HCT116 (cell line): ENCODE results near the gene PMEPA1. TPM values are rescaled to one million over a fixed set of nuclear protein-coding genes. Genes with fewer than 3 reads are reported as not detected.

ENCODE experiments used
- ATAC-seq: fragments of 200-7000 bp; cut with Tn5 transposase; 2 replicates; pipeline ENCODE4 v1.9.1; 2020; ENCODE audit warnings: mild to moderate bottlenecking, moderate library complexity
- BruUV-seq: library from RNA; stranded (reverse); fragments of 400-500 nt; replicated peaks from 2 replicates; lab custom pipeline; 2021; lab: Mats Ljungman, UMichigan
- CTCF ChIA-PET: fragments of 300-600 bp; sonication (Branson Sonifier 250); formaldehyde crosslinking; loops from one replicate; lab custom pipeline; 2021; ENCODE audit warnings: antibody characterized with exemption; lab: Charles Lee
- POLR2A ChIA-PET: fragments of 300-600, 350-600 bp; sonication (Branson Sonifier 250); formaldehyde crosslinking; loops from one replicate; lab custom pipeline; 2021; ENCODE audit warnings: antibody characterized with exemption; lab: Charles Lee
- RAD21 ChIA-PET, 2 experiments: fragments of 300-600 bp; sonication (Branson Sonifier 250); formaldehyde crosslinking; loops; one replicate each; lab custom pipeline; 2023; ENCODE audit warnings: low total read pairs in 2 of 2; ENCODE audit not compliant: uncharacterized antibody in 2 of 2, unreplicated experiment in 2 of 2, low non-redundant PET in 1 of 2; lab: Charles Lee
- DNase-seq: peaks from one replicate; pipeline ENCODE4 v3.0.0-alpha.2; 2010; ENCODE audit warnings: low read depth, low spot score
- H2AFZ ChIP-seq: fragments of 200-600 bp; shearing (Covaris generic), sonication (generic); 2 replicates; pipeline ENCODE4 v1.6.1; 2017; ENCODE audit warnings: low read depth, mixed run types, mixed read lengths, antibody characterized with exemption, low read length; ENCODE audit not compliant: poor library complexity, severe bottlenecking
- H3K27ac ChIP-seq: 2 replicates; pipeline ENCODE4 v1.5.1; 2012; ENCODE audit warnings: low read depth, low read length
- H3K27me3 ChIP-seq: fragments of 200-600 bp; sonication (generic); 2 replicates; pipeline ENCODE4 v1.6.1; 2016; ENCODE audit warnings: mixed run types, low read length, mixed read lengths; ENCODE audit not compliant: insufficient read depth
- H3K36me3 ChIP-seq, 2 experiments: fragments of 200-500 bp in 1 of 2; fragments of 200-600 bp in 1 of 2; sonication (Bioruptor generic) in 1 of 2; sonication (generic) in 1 of 2; 2 replicates each; pipeline versions ENCODE4 v1.5.1 to v1.6.1; 2014 to 2016; ENCODE audit warnings: low read length in 2 of 2, inconsistent platforms in 1 of 2, mixed read lengths in 1 of 2, mixed run types in 1 of 2; ENCODE audit not compliant: insufficient read depth in 2 of 2, control insufficient read depth in 1 of 2
- H3K4me1 ChIP-seq, 2 experiments: fragments of 200-600 bp in 1 of 2; sonication (generic) in 1 of 2; 2 replicates each; pipeline versions ENCODE4 v1.5.1 to v1.6.1; 2012 to 2017; ENCODE audit warnings: low read length in 2 of 2, inconsistent platforms in 1 of 2, mild to moderate bottlenecking in 1 of 2, mixed read lengths in 1 of 2, mixed run types in 1 of 2, moderate library complexity in 1 of 2; ENCODE audit not compliant: insufficient read depth in 2 of 2, control insufficient read depth in 1 of 2
- H3K4me2 ChIP-seq: fragments of 200-600 bp; sonication (generic); 2 replicates; pipeline ENCODE4 v1.6.1; 2017; ENCODE audit warnings: mixed run types, low read length, mixed read lengths
- H3K4me3 ChIP-seq, 2 experiments: fragments of 200-600 bp in 1 of 2; sonication (generic) in 1 of 2; replicated peaks in 1 of 2; 2 replicates each; pipeline ENCODE4 v1.5.1; 2011 to 2016; ENCODE audit warnings: low read length in 2 of 2, control low read depth in 1 of 2, low read depth in 1 of 2, mild to moderate bottlenecking in 1 of 2, mixed read lengths in 1 of 2, mixed run types in 1 of 2
- H3K79me2 ChIP-seq: fragments of 200-600 bp; sonication (generic); 2 replicates; pipeline ENCODE4 v1.6.1; 2017; ENCODE audit warnings: mild to moderate bottlenecking, mixed run types, low read length, moderate library complexity, mixed read lengths; ENCODE audit not compliant: insufficient read depth
- H3K9ac ChIP-seq: fragments of 200-600 bp; sonication (generic); 2 replicates; pipeline ENCODE4 v1.6.1; 2016; ENCODE audit warnings: low read length, mixed read lengths
- H3K9me2 ChIP-seq: fragments of 200-600 bp; sonication (generic), shearing (Covaris generic); 2 replicates; pipeline ENCODE4 v1.6.1; 2017; ENCODE audit warnings: mixed run types, mild to moderate bottlenecking, moderate library complexity; ENCODE audit not compliant: insufficient read depth
- H3K9me3 ChIP-seq, 2 experiments: fragments of 200-500 bp in 1 of 2; fragments of 200-600 bp in 1 of 2; sonication (Bioruptor generic) in 1 of 2; sonication (generic) in 1 of 2; 2 replicates each; pipeline ENCODE4 v1.6.1; 2014 to 2017; ENCODE audit warnings: low read length in 2 of 2, mixed read lengths in 2 of 2, inconsistent platforms in 1 of 2, low read depth in 1 of 2, mild to moderate bottlenecking in 1 of 2, mixed run types in 1 of 2, moderate library complexity in 1 of 2; ENCODE audit not compliant: control insufficient read depth in 1 of 2, insufficient read depth in 1 of 2
- H4K20me1 ChIP-seq: fragments of 200-600 bp; sonication (generic), shearing (Covaris generic); 2 replicates; pipeline ENCODE4 v1.6.1; 2017; ENCODE audit warnings: mixed run types, mild to moderate bottlenecking, moderate library complexity; ENCODE audit not compliant: insufficient read depth
- CBX3 ChIP-seq: IDR thresholded peaks from 2 replicates; pipeline ENCODE4 v1.6.1; 2012; ENCODE audit warnings: low read depth
- CTCF ChIP-seq, 3 experiments: fragments of 200-600 bp in 1 of 3; sonication (generic) in 1 of 3; IDR thresholded peaks in 2 of 3; conservative IDR thresholded peaks in 1 of 3; 2 replicates each; pipeline ENCODE4 v1.5.1; 2012 to 2017; ENCODE audit warnings: low read depth in 2 of 3, low read length in 2 of 3, antibody characterized with exemption in 1 of 3, borderline replicate concordance in 1 of 3, control low read depth in 1 of 3, mild to moderate bottlenecking in 1 of 3, mixed read lengths in 1 of 3, mixed run types in 1 of 3, moderate library complexity in 1 of 3; ENCODE audit not compliant: insufficient read depth in 1 of 3
- ELF1 ChIP-seq: IDR thresholded peaks from 2 replicates; pipeline ENCODE4 v1.6.1; 2012; ENCODE audit warnings: low read depth, borderline replicate concordance
- EZH2 ChIP-seq: fragments of 200-600 bp; sonication (generic); IDR thresholded peaks from 2 replicates; pipeline ENCODE4 v1.6.1; 2017; ENCODE audit warnings: antibody characterized with exemption, mixed run types
- EZH2phosphoT487 ChIP-seq: fragments of 200-600 bp; IDR thresholded peaks from 2 replicates; pipeline ENCODE4 v1.6.1; 2018; ENCODE audit warnings: antibody characterized with exemption, borderline replicate concordance
- FOSL1 ChIP-seq: IDR thresholded peaks from 2 replicates; pipeline ENCODE4 v1.6.1; 2012; ENCODE audit warnings: low read depth
- JUND ChIP-seq: IDR thresholded peaks from 2 replicates; pipeline ENCODE4 v1.6.1; 2012
- MAX ChIP-seq: IDR thresholded peaks from 2 replicates; pipeline ENCODE4 v1.6.1; 2012
- POLR2A ChIP-seq: IDR thresholded peaks from 2 replicates; pipeline ENCODE4 v1.7.0; 2011; ENCODE audit warnings: borderline replicate concordance; ENCODE audit not compliant: insufficient read depth, insufficient read length; ENCODE audit errors: extremely low read depth
- POLR2AphosphoS5 ChIP-seq: IDR thresholded peaks from 2 replicates; pipeline ENCODE4 v1.6.1; 2011; ENCODE audit warnings: mild to moderate bottlenecking, low read depth, low read length, moderate library complexity
- RAD21 ChIP-seq: IDR thresholded peaks from 2 replicates; pipeline ENCODE4 v1.6.1; 2012; ENCODE audit warnings: low read depth, mild to moderate bottlenecking
- SP1 ChIP-seq: IDR thresholded peaks from 2 replicates; pipeline ENCODE4 v1.6.1; 2012; ENCODE audit warnings: low read depth
- TCF7L2 ChIP-seq: IDR thresholded peaks from 2 replicates; pipeline ENCODE4 v1.7.0; 2011; ENCODE audit warnings: borderline replicate concordance, inconsistent platforms; ENCODE audit not compliant: insufficient read depth, insufficient read length; ENCODE audit errors: extremely low read depth
- YY1 ChIP-seq: IDR thresholded peaks from 2 replicates; pipeline ENCODE4 v1.6.1; 2011; ENCODE audit warnings: low read length, low read depth, moderate library complexity, mild to moderate bottlenecking; ENCODE audit not compliant: insufficient replicate concordance; ENCODE audit errors: extremely low read depth
- ZBTB33 ChIP-seq: IDR thresholded peaks from 2 replicates; pipeline ENCODE4 v1.6.1; 2011; ENCODE audit warnings: mild to moderate bottlenecking, low read length, moderate library complexity; ENCODE audit not compliant: insufficient replicate concordance; ENCODE audit errors: extremely low read depth
- ZFX ChIP-seq: fragments of 450-650 bp; IDR thresholded peaks from 2 replicates; pipeline ENCODE4 v1.6.1; 2017
- ZNF274 ChIP-seq: fragments of 200-500 bp; sonication (Bioruptor generic); IDR thresholded peaks from 2 replicates; pipeline ENCODE4 v1.6.1; 2014; ENCODE audit warnings: mild to moderate bottlenecking, low read depth, low read length, inconsistent platforms
- intact Hi-C: fragments of 100-400 bp; cut with micrococcal nuclease; formaldehyde crosslinking; loops from 2 replicates; pipeline ENCODE4 v1.10.0; 2022
- total RNA-seq: library from RNA; stranded (reverse); gene quantifications from one replicate; pipeline ENCODE4 v1.2.1, GENCODE V29; 2021; ENCODE audit not compliant: unreplicated experiment

The PMEPA1 gene
- total RNA-seq, 1 experiment from 2014 or later: 0.64 TPM

- no peak overlapping the region for H3K4me3 ChIP-seq
- H3K9ac ChIP-seq: no peak overlapping the region
- H3K36me3 ChIP-seq: no peaks in the 10 kb centered on the region
- BruUV-seq: no TSS peak
- H4K20me1 ChIP-seq: no peaks in the 10 kb centered on the region
- H3K4me1 ChIP-seq: no peaks in the 10 kb centered on the region
- TF ChIP-seq YY1 (no peak), CBX3 (no peak), POLR2A (no peak), FOSL1 (no peak), MAX (no peak), ZBTB33 (no peak), SP1 (no peak), ZNF274 (no peak), CTCF (IDR thresholded peaks at IDR 0.05 in 2 of 3, conservative IDR thresholded peaks at IDR 0.05 in 1 of 3; ENCODE audit: borderline replicate concordance in 1 of 3, insufficient read depth in 1 of 3, low read depth in 2 of 3, low read length in 2 of 3) (no peak), ZFX (no peak), JUND (no peak), ELF1 (no peak), EZH2phosphoT487 (no peak), POLR2AphosphoS5 (no peak), TCF7L2 (no peak), RAD21 (no peak), EZH2 (no peak)
- H3K27ac ChIP-seq: no peak overlapping the region
- H3K79me2 ChIP-seq: no peaks in the 10 kb centered on the region
- H2AFZ ChIP-seq: no peak overlapping the region
- intact Hi-C loops: no loop called here
- POLR2A ChIA-PET: no interaction called here
- DNase-seq (no peak), ATAC-seq (no peak)
- CTCF ChIA-PET: no interaction called here
- H3K4me2 ChIP-seq: no peak overlapping the region
- H3K27me3 ChIP-seq: peaks cover 8% of the 10 kb centered on the region; the same call in 1 of the 2 replicates
- RAD21 ChIA-PET: no interaction called here
- H3K9me2 ChIP-seq: no peaks in the 10 kb centered on the region
- no peaks in the 10 kb centered on the region for H3K9me3 ChIP-seq
Observed at GRCh38 chr20:57669632-57670031, 40.2 kb downstream of the PMEPA1 start.
